HG02884 (cell line): Measurements from ENCODE around the gene FCN2.

Source experiments
- ATAC-seq: cut with Tn5 transposase; IDR thresholded peaks from one replicate; pipeline ENCODE4 v1.9.1; 2021; ENCODE audit warnings: mild to moderate bottlenecking, moderate library complexity; ENCODE audit not compliant: unreplicated experiment

FCN2 gene

DNA sequence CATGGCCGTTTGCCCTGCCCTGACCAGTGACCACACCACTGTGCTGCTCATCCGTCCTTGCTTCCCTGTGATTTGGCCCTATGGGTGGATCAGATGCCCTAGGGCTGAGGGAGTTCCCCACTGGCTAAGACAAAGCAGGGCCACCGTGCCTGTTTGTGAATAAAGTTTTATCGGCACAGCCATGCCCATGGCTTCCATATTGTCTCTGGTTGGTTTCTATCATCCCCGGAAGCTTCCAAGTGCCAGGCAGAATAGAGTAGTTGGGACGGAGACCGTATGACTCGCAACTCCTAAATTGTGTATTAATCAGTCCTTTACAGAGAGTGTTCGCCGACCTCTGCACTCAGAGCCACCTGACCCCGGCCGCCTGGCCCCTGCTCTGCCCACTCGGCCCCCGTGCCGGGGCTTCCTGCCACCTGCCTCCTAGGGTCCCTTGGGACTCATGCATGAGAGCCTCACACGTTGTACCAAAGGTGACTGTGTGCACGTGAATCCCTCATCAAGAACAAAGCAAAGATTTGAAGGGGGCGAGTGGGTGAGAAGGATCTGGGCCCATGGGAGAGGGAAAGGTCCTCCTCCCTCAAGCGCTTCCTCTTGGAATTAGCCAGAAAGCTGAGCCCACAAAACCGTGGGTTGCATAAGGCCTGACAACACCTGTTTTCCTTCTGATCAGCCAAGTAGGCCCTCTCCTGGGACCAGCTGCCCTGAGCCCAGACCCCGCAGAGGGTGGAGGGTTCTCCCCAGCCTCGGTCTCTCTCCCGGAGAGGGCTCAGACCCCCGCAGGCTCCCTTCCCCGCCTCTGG lies 11.7 kb upstream of the FCN2 start:
- no peak for ATAC-seq

DNA sequence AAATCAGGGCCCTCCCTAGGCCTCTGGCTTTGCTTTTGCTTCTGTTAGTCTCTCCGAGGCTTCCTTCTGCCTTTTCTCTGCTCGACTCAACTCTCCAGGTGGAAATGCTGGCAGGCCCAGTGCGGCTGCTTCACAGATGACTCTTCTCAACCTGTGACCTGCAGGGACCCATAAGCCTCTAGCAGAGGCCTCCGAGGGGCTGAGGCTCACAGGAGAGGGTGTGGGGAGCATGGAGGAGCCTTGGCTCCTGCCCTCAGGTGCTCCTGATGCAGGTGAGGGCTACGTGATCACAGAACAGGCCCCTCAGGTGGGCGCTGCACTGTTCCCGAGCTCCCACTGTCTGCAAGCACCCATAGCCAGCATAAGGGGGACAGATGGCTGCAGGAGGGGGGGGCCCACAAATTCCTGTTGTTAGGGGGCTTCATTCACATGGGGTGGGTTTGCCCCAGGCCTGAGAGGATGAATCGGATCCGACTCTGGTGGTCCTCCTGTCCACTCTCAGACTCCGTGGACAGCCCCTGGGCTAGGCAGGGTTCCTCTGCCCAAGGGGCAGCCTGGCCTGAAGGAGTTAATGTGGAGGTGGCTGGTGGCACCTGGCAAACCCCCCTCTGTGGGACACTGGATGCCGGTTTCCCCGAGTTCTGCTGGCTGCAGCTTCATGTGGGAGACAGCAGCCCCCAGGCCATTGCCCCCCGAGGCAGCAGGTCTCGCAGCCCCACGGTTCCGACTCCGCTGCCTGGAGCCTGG lies 10.9 kb upstream of the FCN2 start:
- no peak for ATAC-seq

DNA sequence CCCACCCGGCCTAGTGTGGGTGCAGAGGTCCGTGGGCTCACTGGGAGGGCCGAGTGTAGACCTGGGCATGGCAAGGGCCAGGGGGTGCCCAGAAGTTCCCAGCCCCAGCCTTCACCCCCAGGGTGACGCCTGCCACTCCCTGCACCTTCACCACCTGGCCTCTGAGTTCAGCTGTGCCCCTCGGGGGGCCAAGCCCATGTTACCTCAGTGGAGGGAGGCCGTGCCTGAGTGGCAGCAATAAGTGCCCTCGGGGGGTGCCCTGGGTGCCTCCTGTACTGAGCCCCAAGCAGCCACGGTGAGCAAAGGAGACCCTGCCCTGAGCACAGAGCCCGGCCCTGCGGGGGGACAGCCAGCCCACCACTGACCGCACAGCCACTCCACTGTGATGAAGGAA lies 10.3 kb upstream of the FCN2 start:
- no peak for ATAC-seq

DNA sequence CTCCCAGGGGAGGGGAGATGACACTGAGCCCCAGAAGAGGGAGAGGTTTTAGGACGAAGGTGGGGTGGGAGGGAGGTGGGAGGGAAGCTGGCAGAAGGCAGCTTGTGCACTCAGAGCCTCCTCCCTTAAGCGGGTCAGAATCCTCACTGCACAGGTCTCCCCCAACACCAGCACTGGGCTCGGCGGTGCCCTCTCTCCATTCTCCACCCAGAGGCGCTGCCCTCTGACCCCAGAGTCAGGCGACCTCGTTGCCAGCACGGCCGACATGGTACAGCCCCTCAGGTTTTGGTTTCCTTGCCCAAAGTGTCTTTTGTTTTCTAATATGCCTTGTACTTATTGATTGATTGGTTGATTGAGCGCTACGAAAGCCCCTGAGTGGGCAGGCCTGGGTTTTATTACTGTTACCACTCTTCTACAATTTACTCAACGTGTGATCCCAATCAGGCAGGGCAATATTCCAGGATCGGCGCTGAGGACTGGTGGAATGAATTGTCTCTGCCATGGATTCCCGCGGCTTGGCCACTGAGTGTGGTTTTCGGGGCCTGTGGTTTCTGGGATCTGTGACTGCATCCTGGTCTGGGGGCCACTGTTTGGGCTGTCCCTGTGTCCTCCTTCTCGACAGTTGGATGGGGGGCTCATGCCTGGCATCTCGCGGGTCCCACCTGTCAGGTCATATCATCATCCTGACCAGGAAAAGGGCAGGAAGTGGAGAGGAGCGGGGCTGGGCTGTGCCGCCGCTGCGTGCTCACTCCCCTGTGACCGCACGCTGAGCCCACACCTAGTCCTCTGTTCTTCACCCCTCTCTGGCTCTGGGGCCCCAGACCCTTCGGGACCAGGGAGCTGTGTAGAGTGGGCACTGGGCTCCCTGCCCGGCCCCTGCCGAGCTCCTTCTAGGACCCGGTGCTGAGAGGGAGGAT lies 9.6 kb upstream of the FCN2 start:
- ATAC-seq: no peak

DNA sequence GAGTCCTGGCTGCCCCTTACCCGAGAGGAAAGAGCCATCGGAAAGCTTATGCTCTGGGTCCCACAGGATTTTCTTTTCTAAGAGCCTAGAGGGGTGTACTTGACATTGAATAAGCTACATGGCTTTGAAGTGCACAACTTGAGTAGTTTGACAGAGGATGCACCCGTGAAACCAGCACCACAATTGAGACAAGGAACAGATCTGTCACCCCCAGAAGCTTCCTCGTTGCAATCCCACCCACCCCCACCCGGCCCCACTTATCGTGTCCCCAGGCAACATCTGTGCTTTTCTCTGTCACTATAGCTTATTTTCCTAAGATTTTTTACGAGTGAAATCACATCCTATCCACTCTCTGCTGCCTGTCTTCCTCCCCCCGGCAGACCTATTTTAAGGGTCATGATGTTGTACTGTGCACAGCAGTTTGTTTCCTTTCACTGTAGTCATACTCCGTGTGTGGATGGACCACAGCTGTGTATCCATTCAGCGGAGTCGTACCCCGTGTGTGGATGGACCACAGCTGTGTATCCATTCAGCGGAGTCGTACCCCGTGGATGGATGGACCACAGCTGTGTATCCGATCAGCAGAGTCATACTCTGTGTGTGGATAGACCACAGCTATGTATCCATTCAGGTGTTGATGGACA lies 8.8 kb upstream of the FCN2 start:
- ATAC-seq: no peak

DNA sequence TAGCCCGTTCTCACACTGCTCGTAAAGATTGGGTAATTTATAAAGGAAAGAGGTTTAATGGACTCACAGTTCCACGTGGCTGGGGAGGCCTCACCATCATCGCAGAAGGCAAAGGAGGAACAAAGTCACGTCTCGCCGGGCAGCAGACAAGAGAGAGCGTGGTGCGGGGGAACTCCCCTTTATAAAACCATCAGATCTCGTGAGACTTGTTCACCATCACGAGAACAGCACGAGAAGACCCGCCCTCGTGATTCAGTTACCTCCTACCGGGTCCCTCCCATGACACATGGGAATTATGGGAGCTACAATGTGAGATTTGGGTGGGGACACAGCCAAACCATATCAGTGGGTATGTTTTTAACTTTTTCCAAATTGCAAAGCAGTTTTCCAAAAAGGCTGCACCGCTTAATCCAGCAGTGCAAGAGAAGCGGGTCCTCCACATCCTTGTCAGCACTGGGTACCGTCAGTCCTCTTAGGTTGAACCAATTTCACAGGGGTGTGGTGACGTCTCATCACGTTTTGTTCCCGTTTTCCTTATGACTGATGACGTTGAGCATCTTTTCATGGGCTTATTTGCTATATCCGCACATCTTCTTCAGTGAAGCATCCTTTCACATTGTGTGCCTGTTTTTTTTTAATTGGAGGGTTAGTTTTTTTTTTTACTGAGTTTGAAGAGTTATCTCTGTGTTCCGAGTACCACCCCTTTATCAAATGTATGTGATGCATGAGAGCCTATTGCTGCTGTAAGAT lies 8.0 kb upstream of the FCN2 start:
- ATAC-seq: no peak

DNA sequence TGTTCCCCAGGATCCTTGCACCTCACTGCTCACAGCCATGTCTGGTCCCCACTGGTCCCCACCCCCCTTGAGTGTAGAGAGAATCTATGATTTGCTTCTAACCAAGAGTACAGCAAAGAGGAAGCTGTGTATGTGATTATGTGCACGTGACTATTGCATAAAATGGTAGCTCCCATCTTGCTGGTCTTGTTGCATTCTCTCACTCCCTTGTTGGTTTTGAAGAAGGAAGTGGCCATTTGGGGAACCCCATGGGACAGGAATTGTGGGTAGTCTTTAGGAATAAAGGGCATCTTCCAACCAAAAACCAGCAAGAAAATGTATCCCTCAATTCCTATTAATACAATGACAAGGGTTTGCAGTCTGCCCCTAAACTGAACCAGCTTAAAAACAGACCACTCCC lies 5.2 kb upstream of the FCN2 start:
- no peak for ATAC-seq

DNA sequence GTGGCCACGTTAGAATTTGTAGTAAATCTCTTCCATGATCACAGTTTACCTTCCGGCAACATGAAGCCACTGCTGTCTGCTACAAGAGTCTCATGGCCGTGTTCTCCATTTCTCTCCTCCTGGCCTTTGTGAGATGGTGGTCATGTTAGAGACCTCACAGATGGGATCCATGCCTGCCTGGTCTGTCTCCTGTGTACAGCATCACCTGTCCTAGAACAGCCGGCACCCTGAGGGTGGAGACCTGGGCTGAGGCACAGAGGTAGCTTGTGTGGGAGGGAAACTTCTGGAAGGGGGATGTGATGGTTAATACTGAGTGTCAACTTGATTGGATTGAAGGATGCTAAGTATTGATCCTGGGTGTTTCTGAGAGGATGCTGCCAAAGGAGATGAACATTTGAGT lies 3.1 kb upstream of the FCN2 start:
- ATAC-seq: no peak

DNA sequence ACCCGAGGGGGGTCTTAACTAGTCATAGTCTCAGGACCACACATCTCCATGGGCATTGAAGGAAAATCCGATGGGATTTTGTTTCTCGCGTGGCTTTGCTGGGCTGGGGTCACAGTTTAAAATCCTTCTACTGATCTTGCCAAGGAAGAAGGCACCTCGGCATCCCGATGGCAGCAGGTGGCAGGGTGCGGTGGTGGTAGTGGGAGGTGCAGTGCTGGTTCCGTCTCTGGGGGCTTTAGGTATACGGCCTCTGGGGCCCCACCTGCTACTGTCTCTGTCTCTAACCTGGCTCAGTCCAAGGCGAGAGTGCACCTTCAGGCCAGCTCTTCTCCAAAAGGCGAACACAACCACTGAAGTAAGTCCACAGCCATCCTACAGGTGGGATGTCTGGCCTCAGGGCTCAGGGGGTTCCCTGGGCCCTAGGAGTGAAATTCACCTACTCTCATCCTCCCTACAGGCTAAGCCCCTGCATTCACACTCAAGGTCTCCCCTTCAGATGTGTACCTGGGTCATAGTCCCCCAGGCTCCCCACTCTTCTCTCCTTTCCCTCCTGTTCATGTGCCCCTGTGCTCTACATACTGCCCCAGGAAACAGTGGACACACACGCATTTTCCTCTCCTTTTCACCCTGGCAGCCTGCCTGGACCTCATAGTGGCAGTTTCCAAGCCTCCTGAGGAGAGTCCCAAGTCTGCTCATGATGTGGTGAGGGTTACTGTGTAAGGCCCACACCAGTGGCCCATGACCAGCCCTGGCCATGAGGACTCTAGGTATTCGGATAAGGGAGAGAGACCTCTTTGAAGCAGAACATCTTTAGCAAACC lies 736 bp upstream of the FCN2 start:
- no peak for ATAC-seq

DNA sequence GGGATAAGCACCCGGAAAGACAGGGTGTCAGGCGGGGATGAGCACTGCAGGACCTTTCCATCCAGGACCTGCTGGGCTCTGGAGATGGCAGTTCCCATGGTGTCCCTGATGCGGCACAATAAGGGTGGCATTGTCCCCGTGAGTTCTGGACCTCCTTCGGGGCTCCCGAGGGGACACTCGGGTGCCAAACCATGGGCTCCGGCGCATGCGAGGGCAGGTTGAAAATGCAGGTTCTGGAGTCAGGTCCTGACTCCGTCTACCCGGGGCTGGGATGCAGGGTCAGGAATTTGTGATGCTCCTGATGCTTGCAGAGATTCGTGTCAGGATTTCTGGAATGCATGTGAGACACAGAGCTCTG lies 682 bp downstream of the FCN2 start:
- ATAC-seq: no peak

DNA sequence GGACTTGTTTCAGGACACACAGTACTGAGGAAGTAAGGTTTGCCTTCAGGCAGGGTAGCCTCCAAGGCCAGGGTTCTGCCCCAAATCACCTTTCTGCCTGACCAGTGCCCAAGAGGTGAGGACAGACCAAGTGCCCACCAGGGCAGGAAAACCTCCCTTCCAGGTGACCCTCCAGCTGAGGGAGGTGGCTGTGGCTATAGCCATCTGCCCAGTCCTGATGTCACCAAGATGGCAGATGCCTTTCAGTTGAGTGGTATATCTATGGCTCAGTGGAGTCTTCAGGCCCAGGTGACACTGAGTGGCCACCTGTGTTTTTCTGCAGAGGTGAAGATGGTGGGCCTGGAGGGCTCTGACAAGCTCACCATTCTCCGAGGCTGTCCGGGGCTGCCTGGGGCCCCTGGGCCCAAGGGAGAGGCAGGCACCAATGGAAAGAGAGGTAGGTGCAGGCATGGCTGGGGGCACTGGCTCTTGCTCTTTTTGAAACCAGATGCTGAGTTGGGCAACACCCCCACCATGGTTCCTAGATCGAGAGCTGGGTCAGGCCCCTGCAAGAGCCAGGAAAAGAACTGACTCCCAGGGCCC lies 1.7 kb downstream of the FCN2 start:
- ATAC-seq: no peak

DNA sequence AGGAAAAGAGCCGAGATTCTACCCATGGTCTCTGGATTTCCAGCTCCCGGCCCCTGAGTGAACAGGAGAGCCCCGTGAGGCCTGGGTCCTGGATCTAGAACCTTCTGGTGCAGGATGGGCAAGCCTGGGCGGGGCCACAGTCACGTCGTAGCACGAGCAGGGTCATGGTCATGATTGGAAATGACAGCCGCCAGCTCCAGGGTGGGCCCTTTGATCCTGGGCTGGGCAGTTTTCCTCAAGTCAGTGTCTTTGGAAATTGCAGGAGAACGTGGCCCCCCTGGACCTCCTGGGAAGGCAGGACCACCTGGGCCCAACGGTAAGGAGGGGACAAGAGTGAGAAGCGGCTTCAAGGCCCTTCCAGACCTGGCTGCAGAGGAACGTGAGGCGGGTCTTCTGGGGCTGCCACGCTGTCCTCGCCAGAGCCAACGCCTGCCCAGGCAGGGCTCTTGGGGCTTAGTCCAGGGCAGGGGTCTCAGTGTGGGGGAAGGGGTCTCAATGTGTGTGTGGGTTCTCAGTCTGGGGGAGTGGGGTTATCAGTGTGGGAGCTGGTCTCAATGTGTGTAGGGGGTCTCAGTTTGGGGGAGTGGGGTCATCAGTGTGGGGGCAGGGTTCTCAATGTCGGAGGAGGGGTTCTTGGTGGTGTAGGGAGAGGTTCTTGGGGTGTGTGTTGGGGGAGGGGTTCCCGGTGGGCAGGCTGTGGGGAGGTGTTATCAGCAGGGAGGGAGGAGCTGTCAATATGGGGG lies 2.6 kb downstream of the FCN2 start:
- ATAC-seq: no peak

DNA sequence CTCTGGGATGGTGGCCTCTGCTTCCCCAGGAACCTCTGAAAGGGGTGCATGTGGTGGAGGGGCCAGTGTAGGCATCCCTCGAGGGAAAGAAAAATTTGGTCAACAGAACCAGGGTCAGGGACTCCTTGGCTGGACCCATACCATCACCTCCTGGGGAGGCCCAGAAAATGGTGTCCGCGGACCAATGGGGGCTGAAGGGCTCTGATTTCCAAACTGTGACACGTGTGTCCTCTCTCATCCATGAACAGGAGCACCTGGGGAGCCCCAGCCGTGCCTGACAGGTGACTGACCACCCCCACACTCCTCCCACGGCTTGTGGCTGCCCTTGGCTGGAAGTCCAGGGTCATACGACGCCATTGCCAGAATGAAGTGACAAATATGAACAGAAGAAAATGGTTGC lies 3.9 kb downstream of the FCN2 start:
- ATAC-seq: no peak

DNA sequence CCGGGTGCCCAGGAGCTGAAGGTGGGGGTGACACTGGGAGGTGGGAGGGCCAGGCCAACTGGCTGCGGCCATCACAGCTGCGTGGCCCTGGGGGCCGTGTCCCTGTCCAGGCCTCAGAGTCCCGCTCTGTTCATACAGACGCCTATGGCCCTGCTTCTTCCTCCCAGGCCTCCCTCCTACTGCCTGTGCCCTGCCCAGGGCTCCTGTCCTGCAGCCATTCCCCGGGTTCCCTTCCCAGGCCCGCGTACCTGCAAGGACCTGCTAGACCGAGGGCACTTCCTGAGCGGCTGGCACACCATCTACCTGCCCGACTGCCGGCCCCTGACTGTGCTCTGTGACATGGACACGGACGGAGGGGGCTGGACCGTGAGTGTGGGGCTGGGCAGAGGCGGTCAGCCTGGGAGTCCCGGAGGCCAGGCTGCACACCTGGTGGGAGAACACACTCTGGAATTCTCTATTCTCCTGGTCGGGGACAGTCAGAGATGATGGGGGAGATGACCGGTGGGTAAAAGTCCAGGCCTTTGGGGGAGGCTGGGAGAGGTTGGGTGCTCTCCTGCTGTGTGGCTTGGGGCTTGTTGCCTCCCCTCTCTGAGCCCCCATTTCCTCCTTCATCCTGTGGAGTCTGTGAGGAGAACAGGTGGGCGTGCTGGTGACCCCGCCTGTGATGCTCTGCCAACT lies 4.5 kb downstream of the FCN2 start:
- no peak for ATAC-seq

DNA sequence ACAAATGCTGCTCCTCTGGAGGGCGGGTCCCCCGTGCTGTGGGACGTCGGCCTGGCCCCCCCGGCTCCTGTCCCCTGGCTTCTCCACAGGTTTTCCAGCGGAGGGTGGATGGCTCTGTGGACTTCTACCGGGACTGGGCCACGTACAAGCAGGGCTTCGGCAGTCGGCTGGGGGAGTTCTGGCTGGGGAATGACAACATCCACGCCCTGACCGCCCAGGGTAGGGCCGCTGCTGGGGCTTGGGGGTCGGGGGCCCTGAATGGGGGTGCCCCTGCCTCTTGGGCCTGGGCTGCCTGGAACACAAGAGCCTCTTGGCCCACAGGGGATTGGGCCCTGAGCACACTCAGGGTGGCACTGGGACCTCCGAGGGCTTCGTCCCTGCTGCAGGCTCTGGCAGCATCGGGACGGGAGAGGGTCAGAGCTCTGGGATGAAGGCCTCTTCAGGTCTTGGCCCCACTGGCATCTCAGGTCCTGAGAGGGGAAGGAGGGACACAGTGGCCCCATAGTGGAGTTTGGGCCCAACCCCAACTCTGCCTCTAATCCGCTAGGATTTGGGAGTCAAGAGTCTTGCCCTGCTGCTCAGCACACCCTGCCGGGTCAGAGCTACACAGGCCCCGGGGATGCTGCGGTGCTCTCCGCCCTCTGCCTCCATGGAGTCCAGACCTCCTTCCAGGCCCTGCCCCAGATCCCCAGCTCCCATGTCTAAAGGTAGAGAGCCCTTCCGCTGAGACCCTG lies 5.2 kb downstream of the FCN2 start:
- no peak for ATAC-seq

DNA sequence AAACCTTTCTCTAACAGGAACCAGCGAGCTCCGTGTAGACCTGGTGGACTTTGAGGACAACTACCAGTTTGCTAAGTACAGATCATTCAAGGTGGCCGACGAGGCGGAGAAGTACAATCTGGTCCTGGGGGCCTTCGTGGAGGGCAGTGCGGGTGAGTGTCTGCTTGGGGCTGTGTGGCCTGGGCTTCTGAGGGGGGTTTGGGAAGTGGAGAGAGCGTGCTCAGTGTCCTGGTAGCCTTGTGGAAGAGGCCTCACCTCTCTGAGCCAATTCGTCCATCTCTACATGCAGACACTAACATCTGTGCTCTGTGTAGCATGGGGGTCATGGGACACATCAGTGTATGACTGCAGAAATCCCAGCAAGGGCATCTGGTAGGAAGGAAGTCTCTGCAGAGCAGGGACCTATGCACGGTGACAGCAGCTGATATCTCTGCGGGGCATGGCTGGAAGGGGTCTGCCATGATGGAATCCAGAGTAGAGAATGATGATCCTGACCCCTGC lies 5.9 kb downstream of the FCN2 start:
- ATAC-seq: no peak

DNA sequence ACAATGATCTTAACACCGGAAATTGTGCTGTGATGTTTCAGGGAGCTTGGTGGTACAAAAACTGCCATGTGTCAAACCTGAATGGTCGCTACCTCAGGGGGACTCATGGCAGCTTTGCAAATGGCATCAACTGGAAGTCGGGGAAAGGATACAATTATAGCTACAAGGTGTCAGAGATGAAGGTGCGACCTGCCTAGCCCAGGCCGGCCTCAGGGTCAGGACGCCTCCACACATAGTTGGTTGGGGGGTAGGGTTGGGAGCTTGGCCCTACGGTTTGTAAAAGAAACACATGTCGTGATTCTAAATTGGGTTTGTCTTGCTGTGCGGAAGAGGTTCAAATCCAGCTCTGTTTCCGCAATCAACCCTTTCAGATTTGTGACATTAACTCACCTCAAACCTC lies 6.6 kb downstream of the FCN2 start:
- ATAC-seq: no peak
